Measurements from ENCODE around the gene DHRS1.

- TF ChIP-seq ZNF121 (tag by site-specific recombination; IDR thresholded peaks at IDR 0.05) (peak; percentile 64; the same call in 1 of the 2 replicates), SP2 (tag by site-specific recombination; IDR thresholded peaks at IDR 0.05) (no peak), ZBTB8A (tag by site-specific recombination; IDR thresholded peaks at IDR 0.05) (no peak)
- TF ChIP-seq, protein P1, sequence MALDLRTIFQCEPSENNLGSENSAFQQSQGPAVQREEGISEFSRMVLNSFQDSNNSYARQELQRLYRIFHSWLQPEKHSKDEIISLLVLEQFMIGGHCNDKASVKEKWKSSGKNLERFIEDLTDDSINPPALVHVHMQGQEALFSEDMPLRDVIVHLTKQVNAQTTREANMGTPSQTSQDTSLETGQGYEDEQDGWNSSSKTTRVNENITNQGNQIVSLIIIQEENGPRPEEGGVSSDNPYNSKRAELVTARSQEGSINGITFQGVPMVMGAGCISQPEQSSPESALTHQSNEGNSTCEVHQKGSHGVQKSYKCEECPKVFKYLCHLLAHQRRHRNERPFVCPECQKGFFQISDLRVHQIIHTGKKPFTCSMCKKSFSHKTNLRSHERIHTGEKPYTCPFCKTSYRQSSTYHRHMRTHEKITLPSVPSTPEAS (tag by site-specific recombination; IDR thresholded peaks at IDR 0.05) = no peak
These were observed 6.1 kb downstream of the DHRS1 start for GRCh38 chr14:24293525-24293924.

Data from HEK293 (cell line).